ENCODE measurements around the gene CD164L2. TPM values are rescaled to one million over a fixed set of nuclear protein-coding genes. Genes with fewer than 3 reads are reported as not detected.

The CD164L2 gene
- total RNA-seq, 1 donor from 2014 or later = not detected

DNA sequence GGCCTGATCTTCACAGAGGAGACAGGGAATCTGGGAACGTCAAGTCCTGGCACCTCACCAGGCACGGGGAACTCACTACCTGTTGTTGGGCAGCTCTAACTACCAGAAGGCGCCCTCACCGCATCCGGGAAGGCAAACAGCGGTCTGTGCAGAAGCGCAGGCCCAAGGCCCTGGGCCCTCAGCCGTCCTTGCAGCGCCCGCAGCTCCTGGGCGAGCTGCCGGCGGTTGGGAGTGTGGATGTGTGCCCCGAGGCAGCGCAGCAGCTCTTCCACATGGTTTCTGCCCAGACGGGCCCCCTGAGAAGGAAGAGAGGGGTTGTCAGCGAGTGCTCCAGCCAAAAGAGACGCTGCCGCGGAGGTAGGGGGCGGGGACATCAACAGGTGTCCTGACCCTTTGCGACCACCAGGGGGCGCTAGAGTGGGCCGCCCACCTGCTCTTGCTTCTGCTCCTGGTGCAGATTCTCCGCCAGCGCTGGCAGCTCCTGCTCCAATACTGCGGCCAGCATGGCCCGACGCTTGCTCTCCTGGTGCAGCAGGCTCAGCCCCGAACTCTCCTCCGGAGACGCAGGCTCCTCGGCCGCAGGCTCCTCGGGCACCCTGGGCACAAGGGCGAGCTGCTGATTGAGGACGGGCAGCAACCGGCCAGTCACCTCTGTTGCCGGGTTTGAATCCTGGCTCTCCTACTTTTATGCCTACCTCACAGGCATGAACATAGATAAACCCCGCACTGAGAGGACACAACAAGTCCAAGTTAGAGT lies 25.7 kb downstream of the CD164L2 start:
- no peak overlapping the region for H3K27ac Mint-ChIP-seq (ENCODE audit: unreplicated experiment)
- H3K9me3 Mint-ChIP-seq (ENCODE audit: unreplicated experiment) = peaks cover 7% of the 10 kb centered on the region
- H3K27me3 Mint-ChIP-seq (ENCODE audit: unreplicated experiment) = peaks cover 9% of the 10 kb centered on the region
- H3K4me3 Mint-ChIP-seq (ENCODE audit: unreplicated experiment) = no peak overlapping the region
- H3K36me3 Mint-ChIP-seq (ENCODE audit: unreplicated experiment) = no peaks in the 10 kb centered on the region
- peak; percentile 100 for TF ChIP-seq CTCF (IDR thresholded peaks at IDR 0.05; ENCODE audit: partially characterized antibody, unreplicated experiment)
- peak; percentile 83 for DNase-seq
- peaks cover 4% of the 10 kb centered on the region for H3K4me1 Mint-ChIP-seq (ENCODE audit: low read depth, unreplicated experiment)

GRCh38 chr1:27356619-27357280 lies 26.4 kb downstream of the CD164L2 start:
- H3K27me3 Mint-ChIP-seq (ENCODE audit: unreplicated experiment) = peaks cover 9% of the 10 kb centered on the region
- H3K36me3 Mint-ChIP-seq (ENCODE audit: unreplicated experiment) = no peaks in the 10 kb centered on the region
- no peak for TF ChIP-seq CTCF (IDR thresholded peaks at IDR 0.05; ENCODE audit: partially characterized antibody, unreplicated experiment)
- DNase-seq = peak; percentile 33
- H3K27ac Mint-ChIP-seq (ENCODE audit: unreplicated experiment) = no peak overlapping the region
- peaks cover 5% of the 10 kb centered on the region for H3K9me3 Mint-ChIP-seq (ENCODE audit: unreplicated experiment)
- no peak overlapping the region for H3K4me3 Mint-ChIP-seq (ENCODE audit: unreplicated experiment)
- H3K4me1 Mint-ChIP-seq (ENCODE audit: low read depth, unreplicated experiment) = peaks cover 4% of the 10 kb centered on the region

- H3K36me3 Mint-ChIP-seq (ENCODE audit: unreplicated experiment) = no peaks in the 10 kb centered on the region
- peaks cover 9% of the 10 kb centered on the region for H3K27me3 Mint-ChIP-seq (ENCODE audit: unreplicated experiment)
- H3K4me3 Mint-ChIP-seq (ENCODE audit: unreplicated experiment) = no peak overlapping the region
- H3K27ac Mint-ChIP-seq (ENCODE audit: unreplicated experiment) = no peak overlapping the region
- no peak for TF ChIP-seq CTCF (IDR thresholded peaks at IDR 0.05; ENCODE audit: partially characterized antibody, unreplicated experiment)
- peaks cover 4% of the 10 kb centered on the region for H3K4me1 Mint-ChIP-seq (ENCODE audit: low read depth, unreplicated experiment)
- DNase-seq = no peak
- peaks cover 5% of the 10 kb centered on the region for H3K9me3 Mint-ChIP-seq (ENCODE audit: unreplicated experiment)
Measured at GRCh38 chr1:27356277-27356618, 26.9 kb downstream of the CD164L2 start.

DNA sequence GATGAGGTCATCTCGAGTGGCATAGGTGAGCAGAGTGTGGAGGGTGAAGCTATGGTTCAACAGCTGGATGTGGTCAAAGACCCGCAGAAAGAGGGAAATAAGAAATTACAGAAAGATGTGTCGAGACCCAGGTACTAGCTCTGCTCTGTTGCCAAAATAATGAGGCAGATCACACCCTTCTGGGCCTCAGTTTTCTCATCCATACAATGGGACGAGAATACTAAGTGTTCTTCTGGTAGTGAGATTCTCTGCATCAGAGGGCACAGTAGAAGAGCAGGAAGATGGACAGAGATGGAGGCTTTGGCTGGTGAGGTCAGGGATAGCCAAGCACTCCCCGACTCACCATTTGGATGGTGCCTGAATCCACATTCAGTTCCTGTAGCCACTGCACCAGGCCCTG lies 27.4 kb downstream of the CD164L2 start:
- H3K27ac Mint-ChIP-seq (ENCODE audit: unreplicated experiment) = no peak overlapping the region
- H3K4me3 Mint-ChIP-seq (ENCODE audit: unreplicated experiment) = no peak overlapping the region
- peaks cover 4% of the 10 kb centered on the region for H3K4me1 Mint-ChIP-seq (ENCODE audit: low read depth, unreplicated experiment)
- H3K36me3 Mint-ChIP-seq (ENCODE audit: unreplicated experiment) = no peaks in the 10 kb centered on the region
- DNase-seq = no peak
- H3K27me3 Mint-ChIP-seq (ENCODE audit: unreplicated experiment) = peaks cover 9% of the 10 kb centered on the region
- peaks cover 5% of the 10 kb centered on the region for H3K9me3 Mint-ChIP-seq (ENCODE audit: unreplicated experiment)
- TF ChIP-seq CTCF (IDR thresholded peaks at IDR 0.05; ENCODE audit: partially characterized antibody, unreplicated experiment) = no peak

DNA sequence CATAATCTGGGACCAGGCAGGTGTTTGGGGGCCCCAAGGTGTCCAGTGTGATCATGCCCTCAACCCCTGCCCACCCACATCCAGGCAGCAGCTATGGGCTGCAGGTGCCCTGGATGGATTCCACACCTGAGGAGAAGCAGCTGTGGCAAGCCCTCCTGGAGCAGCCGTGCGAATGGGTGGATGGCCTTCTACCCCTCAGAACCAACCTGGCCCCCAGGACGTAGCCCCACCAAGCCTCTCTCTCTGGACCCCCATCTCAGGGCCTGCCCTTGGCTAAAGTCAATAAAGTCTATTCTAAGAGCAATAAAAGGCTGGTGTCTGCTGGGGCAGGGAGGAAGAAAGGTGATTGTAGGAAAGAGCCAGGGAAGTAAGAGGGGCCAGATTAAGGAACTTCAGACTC lies 29.5 kb downstream of the CD164L2 start:
- H3K36me3 Mint-ChIP-seq (ENCODE audit: unreplicated experiment) = no peaks in the 10 kb centered on the region
- H3K27ac Mint-ChIP-seq (ENCODE audit: unreplicated experiment) = no peak overlapping the region
- no peaks in the 10 kb centered on the region for H3K4me1 Mint-ChIP-seq (ENCODE audit: low read depth, unreplicated experiment)
- H3K9me3 Mint-ChIP-seq (ENCODE audit: unreplicated experiment) = no peaks in the 10 kb centered on the region
- DNase-seq = no peak
- H3K4me3 Mint-ChIP-seq (ENCODE audit: unreplicated experiment) = no peak overlapping the region
- no peak for TF ChIP-seq CTCF (IDR thresholded peaks at IDR 0.05; ENCODE audit: partially characterized antibody, unreplicated experiment)
- H3K27me3 Mint-ChIP-seq (ENCODE audit: unreplicated experiment) = peaks cover 2% of the 10 kb centered on the region

All from glutamatergic neuron (in vitro differentiated cells).